Occipital lobe (tissue), 2 donors: ENCODE measurements around the gene MICB. TPM values are rescaled to one million over a fixed set of nuclear protein-coding genes. Genes with fewer than 3 reads are reported as not detected.
"Not testable (repeated sequence)": the region's sequence is repeated elsewhere in the genome, so short reads cannot be mapped to it uniquely, and the experiment has no call there.

Experiments used
- DNase-seq: peaks from one replicate; lab custom pipeline; 2025; lab: John Stamatoyannopoulos, UW
- total RNA-seq: library from RNA; depleted of rRNA; stranded (reverse); fragments of >200 nt; gene quantifications from one replicate; pipeline ENCODE4 v1.2.3, GENCODE V29; 2014

MICB gene
- total RNA-seq, 1 donor from 2014 or later: 0.47 TPM

GRCh38 chr6:31499648-31500047 is 1.7 kb downstream of the MICB start:
- DNase-seq: not testable (repeated sequence)

GRCh38 chr6:31502586-31502985 is 4.6 kb downstream of the MICB start:
- DNase-seq: no peak

- not testable (repeated sequence) for DNase-seq
These were observed 11.1 kb downstream of the MICB start for GRCh38 chr6:31509036-31509435.

GRCh38 chr6:31510007-31510406 is 12.1 kb downstream of the MICB start:
- no peak for DNase-seq

GRCh38 chr6:31513456-31514165 is 15.7 kb downstream of the MICB start:
- no peak for DNase-seq

GRCh38 chr6:31521835-31522234 is 23.9 kb downstream of the MICB start:
- no peak for DNase-seq

- DNase-seq: no peak
These were observed 27.6 kb downstream of the MICB start for GRCh38 chr6:31525553-31525931.

- no peak for DNase-seq
These were observed 28.1 kb downstream of the MICB start for GRCh38 chr6:31525932-31526591.

- DNase-seq: no peak
These were observed 30.4 kb downstream of the MICB start for GRCh38 chr6:31528307-31528777.

GRCh38 chr6:31528821-31529328 is 30.9 kb downstream of the MICB start, which contains the start of gene MCCD1:
MCCD1 (plus strand) TSS chr6:31528962; CDS start chr6:31529015, 53 bp downstream.
- no peak for DNase-seq

GRCh38 chr6:31529329-31530150 is 31.6 kb downstream of the MICB start:
- no peak for DNase-seq

- no peak for DNase-seq
These were observed 32.7 kb downstream of the MICB start for GRCh38 chr6:31530659-31531058.

- DNase-seq: no peak
These were observed 33.2 kb downstream of the MICB start for GRCh38 chr6:31531162-31531561.

GRCh38 chr6:31531771-31532643 is 34.1 kb downstream of the MICB start:
- DNase-seq: no peak

GRCh38 chr6:31532644-31533454 is 34.9 kb downstream of the MICB start:
- no peak for DNase-seq

- DNase-seq: no peak
These were observed 35.5 kb downstream of the MICB start for GRCh38 chr6:31533455-31533841.

GRCh38 chr6:31534011-31534410 is 36.1 kb downstream of the MICB start:
- DNase-seq: no peak

GRCh38 chr6:31534521-31535040 is 36.6 kb downstream of the MICB start:
- no peak for DNase-seq

GRCh38 chr6:31535538-31536324 is 37.8 kb downstream of the MICB start:
- no peak for DNase-seq
